GM19438 (cell line): ENCODE data around the gene RIN3.
A peak's percentile ranks its signal among the peaks of the same experiment; 100 is the strongest.

Experiments used
- ATAC-seq: cut with Tn5 transposase; IDR thresholded peaks from one replicate; pipeline ENCODE4 v1.9.1; 2021; ENCODE audit warnings: low read depth; ENCODE audit not compliant: unreplicated experiment

Gene RIN3

DNA sequence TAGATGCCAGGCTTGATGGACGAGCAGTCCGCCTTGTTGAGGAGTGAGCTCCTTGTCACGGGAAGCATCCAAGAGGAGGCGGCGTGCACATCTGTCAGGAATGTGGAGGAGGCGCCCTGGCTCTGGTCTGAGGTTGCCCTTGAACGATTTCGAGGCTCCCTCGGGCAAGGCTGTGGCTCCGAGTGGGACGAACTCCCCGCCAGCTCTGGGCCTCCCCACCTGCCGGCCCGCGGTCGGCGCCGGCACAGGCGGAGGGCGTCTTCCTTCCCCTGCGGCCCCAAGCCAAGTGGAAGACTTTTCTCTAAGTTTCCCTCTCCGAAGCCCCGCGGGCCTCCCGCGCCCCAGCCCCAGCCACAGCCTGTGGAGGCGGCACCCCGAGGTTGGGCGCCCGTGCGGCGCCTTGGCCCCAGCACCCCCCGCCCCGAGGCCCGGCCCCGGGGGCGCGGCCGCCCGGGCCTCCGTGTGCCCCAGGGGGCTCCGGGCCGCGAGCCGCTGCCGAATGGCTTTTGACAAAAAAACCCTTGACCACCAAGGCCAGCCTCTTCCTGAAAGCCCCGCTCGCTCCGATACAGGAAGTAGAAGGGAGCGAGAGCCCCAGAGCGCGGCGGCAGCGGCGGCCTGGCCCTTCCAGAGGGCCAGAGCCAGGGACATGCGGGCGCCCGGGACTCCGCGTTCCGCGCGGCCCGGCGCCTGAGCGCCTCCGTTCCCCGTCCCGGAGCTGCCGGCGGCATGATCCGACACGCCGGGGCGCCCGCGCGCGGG is at the start of gene RIN3:
Gene RIN3, plus strand, starts transcription at position 578 of the 762 bp plus-strand sequence. Its CDS starts 152 bp downstream, at position 730.
- ATAC-seq, result peak; percentile 55

DNA sequence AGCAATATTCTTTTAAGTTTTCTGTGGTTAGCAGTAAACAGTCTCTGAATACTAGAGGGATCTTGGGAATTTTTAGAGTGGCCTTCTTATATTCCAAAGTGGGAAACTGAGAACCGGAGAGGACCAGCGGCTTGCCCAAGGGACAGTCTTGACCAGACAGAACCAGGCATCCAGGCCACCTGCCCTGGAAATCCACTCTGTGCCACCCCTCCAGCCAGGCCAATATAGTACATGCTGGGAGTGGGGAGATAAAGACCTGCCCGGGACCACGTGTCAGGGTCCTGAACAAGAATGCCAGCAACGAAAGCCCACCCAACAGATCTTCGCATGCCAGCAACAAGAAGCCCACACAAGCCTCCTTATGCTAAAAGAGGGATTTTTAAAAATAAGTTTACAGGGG is 49.4 kb upstream of the RIN3 start:
- no peak for ATAC-seq

GRCh38 chr14:92464716-92465115 is 48.9 kb upstream of the RIN3 start:
- ATAC-seq, result no peak

DNA sequence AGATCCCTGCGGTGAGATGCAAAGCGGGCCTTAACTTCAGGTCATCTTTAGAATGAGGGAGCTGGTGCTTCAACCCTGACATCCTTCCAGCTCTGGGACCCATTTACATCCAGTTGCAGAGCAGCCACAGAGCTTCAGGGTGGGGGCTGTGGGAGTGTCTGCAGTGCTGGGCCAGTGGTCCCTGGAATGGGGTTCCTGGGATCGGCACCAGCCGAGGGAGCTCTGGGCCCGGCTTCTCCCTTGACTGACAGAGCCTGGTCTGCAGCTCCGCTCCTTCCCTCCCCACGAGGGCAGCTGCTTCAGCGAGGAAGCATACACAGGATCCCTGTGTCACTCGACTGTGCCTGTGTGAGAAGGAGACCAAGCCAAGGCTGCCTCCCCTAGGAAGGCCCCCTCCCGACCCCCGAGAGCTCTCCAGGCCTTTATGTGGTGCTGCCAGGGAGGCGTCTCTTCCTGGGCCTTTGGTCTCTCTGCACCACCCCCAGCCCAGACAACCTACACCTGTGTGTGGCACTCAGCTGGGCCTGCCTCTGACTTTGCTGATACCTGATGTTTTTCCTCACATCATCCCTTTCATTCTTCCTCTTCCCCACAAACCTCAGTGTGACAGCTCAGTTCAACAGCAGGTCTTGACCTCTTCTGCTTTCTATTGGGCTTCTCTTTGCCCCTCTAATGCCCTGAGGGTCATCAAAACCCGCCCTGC is 48.1 kb upstream of the RIN3 start:
- no peak for ATAC-seq

DNA sequence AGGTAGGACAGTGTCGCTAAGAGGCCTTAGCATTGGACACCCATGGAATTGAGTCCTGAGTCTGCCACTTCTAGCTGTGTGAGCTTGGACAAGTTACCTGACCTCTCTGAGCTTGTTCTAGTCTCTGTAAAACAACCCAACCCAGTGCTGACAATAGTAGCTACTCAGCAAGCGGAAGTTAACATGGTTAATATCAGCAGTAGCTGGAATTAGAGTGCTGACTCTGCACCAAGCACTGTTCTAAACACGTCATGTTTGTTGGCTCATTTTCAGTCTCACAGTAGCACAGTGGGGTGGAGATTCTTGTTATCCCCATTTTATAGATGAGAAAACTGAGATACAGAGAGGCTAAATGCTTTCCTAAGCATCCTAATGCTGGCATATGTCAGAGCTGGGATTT is 47.5 kb upstream of the RIN3 start:
- ATAC-seq, result no peak

GRCh38 chr14:92469515-92469914 is 44.1 kb upstream of the RIN3 start:
- ATAC-seq, result no peak

GRCh38 chr14:92470215-92470614 is 43.4 kb upstream of the RIN3 start:
- ATAC-seq, result no peak

GRCh38 chr14:92470811-92471210 is 42.8 kb upstream of the RIN3 start:
- no peak for ATAC-seq

DNA sequence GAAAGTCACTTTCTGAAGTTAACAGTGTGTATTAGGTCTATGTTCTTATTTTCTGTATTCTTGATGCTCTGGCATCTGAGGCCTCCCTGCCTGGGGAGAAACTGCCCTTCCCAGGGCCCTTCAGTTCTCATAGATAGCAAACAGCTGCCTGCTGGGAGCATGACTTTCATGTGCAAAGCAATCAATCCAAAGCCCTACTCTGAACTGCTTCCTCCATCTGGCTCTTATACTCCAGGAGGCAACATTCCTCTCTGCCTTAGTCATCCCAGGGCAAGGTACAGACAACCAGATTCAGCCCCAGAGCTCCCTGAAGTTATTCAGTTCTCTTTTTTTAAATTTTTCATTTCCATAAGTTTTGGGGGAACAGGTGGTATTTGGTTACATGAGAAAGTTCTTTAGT is 41.7 kb upstream of the RIN3 start:
- ATAC-seq, result no peak

DNA sequence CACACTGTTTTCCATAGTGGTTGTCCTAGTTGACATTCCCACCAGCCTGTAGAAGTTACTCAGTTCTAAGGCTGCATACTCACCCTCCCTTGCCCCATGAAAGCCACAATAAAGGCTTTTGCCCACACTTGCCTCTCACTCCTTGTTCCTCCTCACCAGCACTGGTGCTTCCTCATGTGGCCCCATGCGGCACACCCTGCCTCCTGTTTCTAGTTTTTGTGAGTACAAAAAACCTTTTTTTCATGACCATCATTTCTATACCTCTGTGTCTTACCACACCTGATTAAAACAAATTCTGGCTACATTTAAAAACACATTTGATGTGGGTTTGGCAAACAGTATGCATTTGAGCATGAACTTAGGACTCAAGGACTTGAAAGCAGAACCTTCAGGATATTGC is 40.7 kb upstream of the RIN3 start:
- no peak for ATAC-seq

DNA sequence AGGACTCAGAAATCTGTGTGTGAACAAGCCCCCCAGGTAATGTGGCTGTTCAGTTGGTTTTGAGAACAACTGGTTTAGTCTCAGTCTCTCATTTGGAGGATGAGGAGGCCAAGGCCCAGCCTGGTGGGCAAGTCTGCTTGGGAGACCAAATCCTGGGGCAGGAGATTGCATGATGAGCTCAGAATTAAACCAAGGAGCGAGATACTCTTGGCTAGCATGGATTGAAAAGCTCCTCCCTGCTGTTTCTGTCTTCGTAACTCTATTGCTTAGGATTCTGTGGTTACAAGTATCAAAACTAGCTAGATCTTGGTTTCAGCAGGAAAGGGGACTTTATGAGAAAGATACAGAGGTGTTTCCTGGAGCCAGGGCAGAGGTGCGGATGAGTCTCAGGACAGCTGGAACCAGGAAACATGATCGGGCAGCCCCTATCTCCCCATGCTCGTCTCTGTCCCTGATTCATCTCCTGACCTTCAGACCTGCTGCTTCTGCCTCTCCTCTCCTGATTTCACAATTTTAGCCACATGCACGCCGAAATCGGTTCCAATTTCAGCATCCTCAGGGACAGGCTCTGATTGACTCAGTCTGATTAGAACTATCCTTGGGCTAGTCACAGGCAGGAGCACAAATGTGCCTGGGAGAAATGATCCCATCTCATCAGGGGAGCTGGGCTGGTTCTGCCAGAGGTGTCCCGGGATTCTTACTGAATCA is 40.2 kb upstream of the RIN3 start:
- ATAC-seq, result no peak

GRCh38 chr14:92473969-92474535 is 39.5 kb upstream of the RIN3 start:
- no peak for ATAC-seq

DNA sequence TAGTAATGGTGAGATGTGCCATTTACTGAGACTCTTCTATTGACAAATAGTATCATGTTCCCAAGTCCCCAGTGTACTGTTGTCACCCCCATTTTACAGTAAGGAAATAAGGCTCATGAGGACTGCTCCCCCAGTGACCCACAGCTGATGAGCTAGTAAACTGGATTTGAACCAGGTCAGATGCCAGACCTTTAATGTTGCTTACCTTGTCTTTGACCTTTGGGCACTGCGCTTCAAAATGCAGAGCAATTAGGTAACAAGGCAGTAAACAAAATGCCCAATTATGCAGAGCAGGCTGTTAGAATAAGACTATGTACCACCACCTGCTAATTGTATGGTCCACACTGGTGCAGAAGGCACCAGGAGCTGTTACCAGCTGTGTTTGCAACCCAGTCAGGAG is 38.5 kb upstream of the RIN3 start:
- no peak for ATAC-seq

- no peak for ATAC-seq
Observed at GRCh38 chr14:92475451-92476187, 38.0 kb upstream of the RIN3 start.

DNA sequence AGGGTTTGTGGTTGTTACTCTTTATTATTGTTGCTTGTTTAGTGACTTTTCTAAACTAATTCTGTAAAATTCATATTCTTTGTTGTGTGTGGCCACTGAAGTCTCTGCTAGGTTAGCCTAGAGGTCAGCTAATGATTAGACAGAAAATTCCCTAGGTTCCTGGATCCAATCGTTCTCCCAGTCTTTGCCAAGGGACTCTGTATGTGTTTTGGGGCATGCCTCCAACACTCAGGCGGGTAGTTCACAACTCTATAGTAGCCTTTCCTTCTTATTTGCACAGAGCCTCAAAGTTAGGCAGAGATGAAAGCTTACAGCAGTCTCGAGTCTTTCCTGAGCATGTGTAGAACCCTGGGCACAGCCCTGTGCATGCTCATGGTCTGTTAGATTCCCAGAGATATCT is 32.7 kb upstream of the RIN3 start:
- ATAC-seq, result no peak

GRCh38 chr14:92481386-92481785 is 32.2 kb upstream of the RIN3 start:
- no peak for ATAC-seq

DNA sequence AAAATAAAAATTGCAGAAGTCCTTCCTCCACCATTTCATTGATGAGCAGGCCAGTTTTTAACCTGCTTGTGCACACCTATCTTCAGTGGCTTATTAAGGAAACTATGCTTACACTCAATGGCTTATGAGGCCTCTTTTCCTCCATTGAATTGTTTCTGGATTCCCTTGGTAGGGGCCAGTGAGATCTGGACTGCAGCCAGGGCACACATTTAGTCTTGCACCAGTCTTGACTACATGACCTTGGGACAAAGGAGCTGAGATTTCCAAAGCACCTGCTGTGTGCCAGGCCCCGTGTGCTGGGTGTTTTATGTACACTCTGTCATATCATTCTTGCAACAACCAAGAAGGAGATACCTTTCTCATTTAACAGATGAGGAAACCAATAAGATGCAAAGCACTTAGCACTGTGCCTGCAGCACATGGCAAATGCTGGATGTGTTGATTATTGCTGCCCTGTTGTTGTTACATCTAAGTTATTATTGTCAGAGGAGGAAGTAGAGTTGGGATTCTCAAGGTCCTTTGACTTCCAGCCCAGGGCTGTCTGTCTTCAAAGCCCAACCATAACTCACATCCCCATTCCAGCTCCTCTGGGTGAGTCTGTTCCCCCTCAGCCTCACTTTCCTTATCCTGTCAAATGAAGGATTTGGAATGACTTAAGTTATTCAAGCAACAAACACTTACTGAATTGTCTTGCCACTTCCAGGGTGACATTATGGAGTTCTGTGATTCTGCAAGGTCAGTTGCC is 31.6 kb upstream of the RIN3 start:
- ATAC-seq, result no peak

DNA sequence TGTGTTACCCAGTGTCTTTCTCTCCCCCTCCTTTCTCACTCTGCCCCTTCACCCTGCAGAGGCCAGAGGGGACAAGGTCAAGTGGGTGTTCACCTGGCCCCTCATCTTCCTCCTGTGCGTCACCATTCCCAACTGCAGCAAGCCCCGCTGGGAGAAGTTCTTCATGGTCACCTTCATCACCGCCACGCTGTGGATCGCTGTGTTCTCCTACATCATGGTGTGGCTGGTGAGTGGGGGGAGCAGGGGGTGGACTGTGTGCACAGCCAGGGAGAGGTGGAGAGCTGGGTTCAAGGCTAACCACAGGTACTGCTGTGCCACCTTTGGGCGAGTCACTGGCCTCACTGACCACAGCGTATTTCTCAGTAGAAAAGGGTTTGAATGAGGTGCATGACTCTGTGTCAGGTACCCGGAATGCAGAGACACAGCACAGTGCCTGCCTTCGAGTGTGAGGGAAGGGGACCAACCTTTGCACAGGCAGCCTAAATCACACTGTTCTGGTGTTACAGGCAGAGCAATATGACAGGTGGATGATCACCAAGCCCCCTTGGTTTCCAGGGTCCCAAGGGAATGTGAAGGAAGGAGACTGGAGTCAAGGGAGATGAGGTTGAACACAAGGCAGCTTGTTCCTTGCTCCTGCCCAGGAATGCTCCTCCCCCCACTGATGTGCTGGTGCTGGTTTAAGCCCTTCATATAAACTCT is 30.8 kb upstream of the RIN3 start:
- ATAC-seq, result no peak

DNA sequence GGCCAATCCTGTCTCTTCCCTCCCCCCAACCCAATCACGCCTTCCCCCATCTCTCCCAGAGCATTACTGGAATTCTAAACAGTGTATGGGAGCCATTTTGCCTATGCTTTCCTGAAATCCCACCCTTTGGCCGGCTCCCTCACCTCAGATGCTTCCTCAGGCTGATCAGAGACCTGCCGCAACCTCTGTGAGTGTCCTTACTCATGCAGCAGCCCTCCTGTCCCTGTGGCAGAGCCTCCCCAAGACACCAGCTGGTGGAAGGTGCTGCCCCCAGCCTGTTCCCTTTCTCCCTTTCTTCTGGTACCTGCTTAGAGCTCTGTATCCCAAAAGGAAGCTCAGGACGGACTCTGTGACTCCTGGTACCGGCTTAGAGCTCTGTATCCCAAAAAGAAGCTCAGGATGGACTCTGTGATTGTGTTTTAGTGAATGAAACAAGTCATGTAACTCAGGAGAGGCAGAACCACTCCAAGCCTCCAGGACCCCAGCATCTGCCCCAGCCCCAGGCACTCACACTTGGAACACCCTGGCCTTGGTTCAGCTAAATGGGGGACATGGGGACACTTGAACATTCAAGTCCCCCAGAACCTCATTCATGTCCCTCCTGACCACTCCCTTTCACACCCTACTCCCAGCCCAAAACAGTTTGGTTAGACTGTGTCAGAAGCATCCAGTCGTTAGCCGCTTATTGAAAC is 29.3 kb upstream of the RIN3 start:
- ATAC-seq, result no peak
